Naive thymus-derived CD8-positive, alpha-beta T cell (primary cell): ENCODE results near the gene PLXNA4. TPM values are rescaled to one million over a fixed set of nuclear protein-coding genes. Genes with fewer than 3 reads are reported as not detected.

ENCODE experiments used
- ATAC-seq, 2 donors: fragments of 150-1000 bp; cut with Tn5 transposase in 1 of 2; sonication (Bioruptor Pico), chemical (Tn5 transposase) in 1 of 2; 1 replicate in 1 of 2; 2 replicates in 1 of 2; pipeline ENCODE4 v1.10.0; 2021; ENCODE audit warnings: mild to moderate bottlenecking in 2 of 2, moderate library complexity in 2 of 2
- POLR2A ChIA-PET: fragments of 350-600 bp; sonication (Branson Sonifier 250); formaldehyde crosslinking; loops from one replicate; lab custom pipeline; 2021; ENCODE audit warnings: antibody characterized with exemption; lab: Charles Lee
- DNase-seq, 10 donors: peaks; one replicate each; pipeline versions ENCODE4 v3.0.0 to v3.0.0-alpha.2; 2020 to 2022
- H3K27ac Mint-ChIP-seq, 10 donors: one replicate each; pipeline ENCODE4 v1.8.0; 2020 to 2022; ENCODE audit warnings: mild to moderate bottlenecking in 10 of 10, mixed read lengths in 10 of 10, moderate library complexity in 4 of 10, inconsistent platforms in 1 of 10
- H3K27me3 Mint-ChIP-seq, 5 donors: one replicate each; pipeline ENCODE4 v1.8.0; 2021 to 2022; ENCODE audit warnings: mixed read lengths in 5 of 5
- H3K36me3 Mint-ChIP-seq, 3 donors: one replicate each; pipeline ENCODE4 v1.8.0; 2020 to 2022; ENCODE audit warnings: mixed read lengths in 3 of 3, mild to moderate bottlenecking in 2 of 3, inconsistent platforms in 1 of 3
- H3K4me1 Mint-ChIP-seq, 4 donors: one replicate each; pipeline ENCODE4 v1.8.0; 2021 to 2022; ENCODE audit warnings: mixed read lengths in 4 of 4
- H3K4me3 Mint-ChIP-seq, 10 donors: one replicate each; pipeline ENCODE4 v1.8.0; 2020 to 2022; ENCODE audit warnings: mild to moderate bottlenecking in 10 of 10, mixed read lengths in 10 of 10, moderate library complexity in 6 of 10, inconsistent platforms in 1 of 10
- H3K9me3 Mint-ChIP-seq, 9 donors: one replicate each; pipeline ENCODE4 v1.8.0; 2020 to 2022; ENCODE audit warnings: mixed read lengths in 9 of 9, mild to moderate bottlenecking in 3 of 9, inconsistent platforms in 1 of 9, moderate library complexity in 1 of 9
- polyA plus RNA-seq, 3 donors: library from polyadenylated mRNA; unstranded; fragments of 300-500 nt; fragmentation: Illumina TruSeq; gene quantifications; one replicate each; pipeline ENCODE4 v1.2.3, GENCODE V29; 2021
- total RNA-seq, 8 experiments: library from RNA in 2 of 8; stranded (reverse) in 2 of 8; gene quantifications; one replicate each; pipeline ENCODE4 v1.2.3 and lab custom pipeline; 2021 to 2026

PLXNA4 gene
- total and polyA plus RNA-seq, 5 experiments from 2014 or later, result 0.05 to 1.2 (median 0.27) TPM

GRCh38 chr7:132489776-132490237, 86.5 kb downstream of the PLXNA4 start:
- H3K36me3 Mint-ChIP-seq, result no peaks in the 10 kb centered on the region
- H3K27ac Mint-ChIP-seq, result peak overlapping the region in 3 of 10 donors; percentile 11 to 64 (median 59)
- no peaks in the 10 kb centered on the region for H3K9me3 Mint-ChIP-seq
- DNase-seq (no peak), ATAC-seq (no peak)
- H3K4me1 Mint-ChIP-seq, result peaks cover 35 to 66% (median 59%) of the 10 kb centered on the region in 4 donors
- H3K4me3 Mint-ChIP-seq, result peak overlapping the region in 1 of 10 donors; percentile 33
- H3K27me3 Mint-ChIP-seq, result no peaks in the 10 kb centered on the region
- POLR2A ChIA-PET, result interaction anchor here (0.7 kb wide), 1 partner anchor 49 kb away, joined by 3 read pairs; no protein-coding TSS in a partner anchor

- no peak for DNase-seq
- no peaks in the 10 kb centered on the region for H3K27me3 Mint-ChIP-seq
- POLR2A ChIA-PET, result interaction anchor here (0.6 kb wide), 1 partner anchor 20 kb away, joined by 3 read pairs; no protein-coding TSS in a partner anchor
- peaks cover 40 to 77% (median 69%) of the 10 kb centered on the region in 4 donors for H3K4me1 Mint-ChIP-seq
- no peak overlapping the region for H3K4me3 Mint-ChIP-seq
- H3K36me3 Mint-ChIP-seq, result no peaks in the 10 kb centered on the region
- no peak for ATAC-seq
- H3K9me3 Mint-ChIP-seq, result no peaks in the 10 kb centered on the region
- H3K27ac Mint-ChIP-seq, result peak overlapping the region in 4 of 10 donors; percentile 37 to 73 (median 45)
Measured at GRCh38 chr7:132488634-132489302, 87.5 kb downstream of the PLXNA4 start.

- DNase-seq (no peak), ATAC-seq (no peak)
- Mint-ChIP-seq H3K27ac (peak overlapping the region; percentile 20 to 97 (median 90)), H3K4me1 (peaks cover 37 to 74% (median 70%) of the 10 kb centered on the region in 4 donors), H3K4me3 (peak overlapping the region in 7 of 10 donors; percentile 30 to 86 (median 72)), H3K36me3 (no peaks in the 10 kb centered on the region), H3K27me3 (no peaks in the 10 kb centered on the region), H3K9me3 (no peaks in the 10 kb centered on the region)
- POLR2A ChIA-PET, result interaction anchor here (1.1 kb wide), 1 partner anchor 9 kb away, joined by 3 read pairs; no protein-coding TSS in a partner anchor
Measured at GRCh38 chr7:132486274-132486610, 90.0 kb downstream of the PLXNA4 start.

GRCh38 chr7:132485600-132486273, 90.5 kb downstream of the PLXNA4 start:
- H3K36me3 Mint-ChIP-seq, result no peaks in the 10 kb centered on the region
- DNase-seq, result peak in 9 of 10 donors; percentile 26 to 89 (median 74)
- H3K27me3 Mint-ChIP-seq, result no peaks in the 10 kb centered on the region
- peak; percentile 96 to 98 for ATAC-seq
- H3K4me1 Mint-ChIP-seq, result peaks cover 37 to 69% (median 68%) of the 10 kb centered on the region in 4 donors
- no peaks in the 10 kb centered on the region for H3K9me3 Mint-ChIP-seq
- peak overlapping the region; percentile 1 to 82 (median 66) for H3K4me3 Mint-ChIP-seq
- POLR2A ChIA-PET, result interaction anchor here (1.1 kb wide), 1 partner anchor 10 kb away, joined by 3 read pairs; no protein-coding TSS in a partner anchor
- peak overlapping the region; percentile 42 to 97 (median 90) for H3K27ac Mint-ChIP-seq

GRCh38 chr7:132485136-132485535, 91.1 kb downstream of the PLXNA4 start:
- no peak for ATAC-seq
- peaks cover 37 to 68% (median 66%) of the 10 kb centered on the region in 4 donors for H3K4me1 Mint-ChIP-seq
- no peaks in the 10 kb centered on the region for H3K36me3 Mint-ChIP-seq
- no peaks in the 10 kb centered on the region for H3K9me3 Mint-ChIP-seq
- H3K27me3 Mint-ChIP-seq, result no peaks in the 10 kb centered on the region
- DNase-seq, result no peak
- POLR2A ChIA-PET, result interaction anchor here (1.1 kb wide), 1 partner anchor 10 kb away, joined by 3 read pairs; no protein-coding TSS in a partner anchor
- H3K4me3 Mint-ChIP-seq, result peak overlapping the region in 9 of 10 donors; percentile 24 to 78 (median 67)
- H3K27ac Mint-ChIP-seq, result peak overlapping the region in 9 of 10 donors; percentile 42 to 97 (median 92)

GRCh38 chr7:132482866-132483265, 93.4 kb downstream of the PLXNA4 start:
- Mint-ChIP-seq H3K27ac (peak overlapping the region in 1 of 10 donors; percentile 51), H3K4me1 (peaks cover 26 to 48% (median 46%) of the 10 kb centered on the region in 4 donors), H3K9me3 (no peaks in the 10 kb centered on the region), H3K36me3 (no peaks in the 10 kb centered on the region), H3K27me3 (no peaks in the 10 kb centered on the region), H3K4me3 (no peak overlapping the region)
- POLR2A ChIA-PET, result no interaction called here
- no peak for ATAC-seq
- no peak for DNase-seq

- Mint-ChIP-seq H3K36me3 (no peaks in the 10 kb centered on the region), H3K9me3 (no peaks in the 10 kb centered on the region), H3K27ac (no peak overlapping the region), H3K4me3 (no peak overlapping the region), H3K27me3 (no peaks in the 10 kb centered on the region), H3K4me1 (peaks cover 14 to 29% (median 26%) of the 10 kb centered on the region in 4 donors)
- POLR2A ChIA-PET, result no interaction called here
- ATAC-seq (no peak), DNase-seq (no peak)
Measured at GRCh38 chr7:132480534-132480933, 95.7 kb downstream of the PLXNA4 start.

- peaks cover 17 to 41% (median 36%) of the 10 kb centered on the region in 4 donors for H3K4me1 Mint-ChIP-seq
- no peak overlapping the region for H3K4me3 Mint-ChIP-seq
Measured at GRCh38 chr7:132476541-132476940, 99.7 kb downstream of the PLXNA4 start.

GRCh38 chr7:132475669-132476116, 100.6 kb downstream of the PLXNA4 start:
- H3K4me1 Mint-ChIP-seq, result peaks cover 23 to 45% (median 40%) of the 10 kb centered on the region in 4 donors
- POLR2A ChIA-PET, result interaction anchor here (0.8 to 1.8 kb wide), 3 partner anchors 25 to 33 kb away, joined by 3 to 4 read pairs (median 3); no protein-coding TSS in a partner anchor
- H3K9me3 Mint-ChIP-seq, result no peaks in the 10 kb centered on the region
- H3K36me3 Mint-ChIP-seq, result no peaks in the 10 kb centered on the region
- DNase-seq, result no peak
- peaks cover 0 to 2% (median 0%) of the 10 kb centered on the region in 5 donors for H3K27me3 Mint-ChIP-seq
- peak overlapping the region in 1 of 10 donors; percentile 67 for H3K27ac Mint-ChIP-seq
- ATAC-seq, result no peak
- no peak overlapping the region for H3K4me3 Mint-ChIP-seq

More at GRCh38 chr7:132476541-132476940, 99.7 kb downstream of the PLXNA4 start:
- DNase-seq, result no peak
- no peak for ATAC-seq
- no peaks in the 10 kb centered on the region for H3K36me3 Mint-ChIP-seq
- peaks cover 0 to 2% (median 0%) of the 10 kb centered on the region in 5 donors for H3K27me3 Mint-ChIP-seq
- peak overlapping the region in 1 of 10 donors; percentile 1 for H3K27ac Mint-ChIP-seq
- POLR2A ChIA-PET, result interaction anchor here (0.5 kb wide), 1 partner anchor 42 kb away, joined by 3 read pairs; no protein-coding TSS in a partner anchor
- H3K9me3 Mint-ChIP-seq, result no peaks in the 10 kb centered on the region

GRCh38 chr7:132475037-132475668, 101.1 kb downstream of the PLXNA4 start:
- POLR2A ChIA-PET, result interaction anchor here (0.8 to 1.8 kb wide), 3 partner anchors 25 to 32 kb away, joined by 3 to 4 read pairs (median 3); no protein-coding TSS in a partner anchor
- Mint-ChIP-seq H3K4me3 (peak overlapping the region in 1 of 10 donors; percentile 73), H3K27ac (peak overlapping the region in 4 of 10 donors; percentile 76 to 93 (median 86)), H3K9me3 (no peaks in the 10 kb centered on the region), H3K4me1 (peaks cover 27 to 49% (median 44%) of the 10 kb centered on the region in 4 donors), H3K27me3 (peaks cover 0 to 2% (median 0%) of the 10 kb centered on the region in 5 donors), H3K36me3 (no peaks in the 10 kb centered on the region)
- DNase-seq (no peak), ATAC-seq (no peak)

- POLR2A ChIA-PET, result interaction anchor here (1.1 kb wide), 1 partner anchor 15 kb away, joined by 3 read pairs; no protein-coding TSS in a partner anchor
- Mint-ChIP-seq H3K27ac (peak overlapping the region in 8 of 10 donors; percentile 21 to 87 (median 75)), H3K4me3 (peak overlapping the region in 3 of 10 donors; percentile 29 to 41 (median 38)), H3K27me3 (peaks cover 0 to 2% (median 0%) of the 10 kb centered on the region in 5 donors), H3K9me3 (no peaks in the 10 kb centered on the region), H3K36me3 (no peaks in the 10 kb centered on the region), H3K4me1 (peaks cover 27 to 50% (median 44%) of the 10 kb centered on the region in 4 donors)
- DNase-seq (no peak), ATAC-seq (no peak)
Measured at GRCh38 chr7:132472463-132473120, 103.7 kb downstream of the PLXNA4 start.
